A673 (cell line): ENCODE measurements around the gene SETD9.

ENCODE experiments used
- EZH2 ChIP-seq: fragments of 200-600 bp; sonication (generic); IDR thresholded peaks from 2 replicates; pipeline ENCODE4 v1.6.1; 2017; ENCODE audit warnings: borderline replicate concordance, low read depth, mild to moderate bottlenecking, mixed read lengths, antibody characterized with exemption, low read length; ENCODE audit not compliant: poor library complexity, severe bottlenecking
- TF ChIP-seq, protein P1 (sequence below): fragments of 300-800, 200-600 bp; sonication (generic); conservative IDR thresholded peaks from 2 replicates; pipeline ENCODE4 v1.5.1; 2017; ENCODE audit warnings: low read depth, mild to moderate bottlenecking, antibody characterized with exemption, low read length, moderate library complexity, mixed read lengths

DNA sequence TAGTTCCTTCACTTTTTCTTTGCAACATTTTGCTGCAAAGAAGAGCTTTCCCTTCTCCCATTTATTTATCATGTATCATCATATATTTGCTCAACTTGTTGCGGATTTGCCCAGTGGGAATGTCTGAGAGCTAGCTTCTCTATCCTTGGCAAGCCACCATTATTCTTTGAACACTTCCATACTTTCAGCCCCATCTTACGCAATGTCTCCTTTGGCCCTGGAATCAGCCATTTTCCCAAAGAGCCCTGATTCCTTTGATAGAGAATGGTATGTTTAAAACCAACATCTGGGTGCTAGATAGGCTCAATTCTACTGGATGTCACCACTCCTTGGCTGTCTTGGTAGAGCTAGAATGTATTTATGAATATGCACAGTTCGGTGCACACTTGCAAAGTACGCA lies 12.6 kb upstream of the SETD9 start:
- TF ChIP-seq, protein P1, sequence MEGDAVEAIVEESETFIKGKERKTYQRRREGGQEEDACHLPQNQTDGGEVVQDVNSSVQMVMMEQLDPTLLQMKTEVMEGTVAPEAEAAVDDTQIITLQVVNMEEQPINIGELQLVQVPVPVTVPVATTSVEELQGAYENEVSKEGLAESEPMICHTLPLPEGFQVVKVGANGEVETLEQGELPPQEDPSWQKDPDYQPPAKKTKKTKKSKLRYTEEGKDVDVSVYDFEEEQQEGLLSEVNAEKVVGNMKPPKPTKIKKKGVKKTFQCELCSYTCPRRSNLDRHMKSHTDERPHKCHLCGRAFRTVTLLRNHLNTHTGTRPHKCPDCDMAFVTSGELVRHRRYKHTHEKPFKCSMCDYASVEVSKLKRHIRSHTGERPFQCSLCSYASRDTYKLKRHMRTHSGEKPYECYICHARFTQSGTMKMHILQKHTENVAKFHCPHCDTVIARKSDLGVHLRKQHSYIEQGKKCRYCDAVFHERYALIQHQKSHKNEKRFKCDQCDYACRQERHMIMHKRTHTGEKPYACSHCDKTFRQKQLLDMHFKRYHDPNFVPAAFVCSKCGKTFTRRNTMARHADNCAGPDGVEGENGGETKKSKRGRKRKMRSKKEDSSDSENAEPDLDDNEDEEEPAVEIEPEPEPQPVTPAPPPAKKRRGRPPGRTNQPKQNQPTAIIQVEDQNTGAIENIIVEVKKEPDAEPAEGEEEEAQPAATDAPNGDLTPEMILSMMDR, result no peak
- no peak for TF ChIP-seq EZH2
